HCT116 (cell line): ENCODE results near the gene LCOR. TPM values are rescaled to one million over a fixed set of nuclear protein-coding genes. Genes with fewer than 3 reads are reported as not detected.

ENCODE experiments used
- ATAC-seq: fragments of 200-7000 bp; cut with Tn5 transposase; 2 replicates; pipeline ENCODE4 v1.9.1; 2020; ENCODE audit warnings: mild to moderate bottlenecking, moderate library complexity
- BruUV-seq: library from RNA; stranded (reverse); fragments of 400-500 nt; replicated peaks from 2 replicates; lab custom pipeline; 2021; lab: Mats Ljungman, UMichigan
- CTCF ChIA-PET: fragments of 300-600 bp; sonication (Branson Sonifier 250); formaldehyde crosslinking; loops from one replicate; lab custom pipeline; 2021; ENCODE audit warnings: antibody characterized with exemption; lab: Charles Lee
- POLR2A ChIA-PET: fragments of 300-600, 350-600 bp; sonication (Branson Sonifier 250); formaldehyde crosslinking; loops from one replicate; lab custom pipeline; 2021; ENCODE audit warnings: antibody characterized with exemption; lab: Charles Lee
- RAD21 ChIA-PET, 2 experiments: fragments of 300-600 bp; sonication (Branson Sonifier 250); formaldehyde crosslinking; loops; one replicate each; lab custom pipeline; 2023; ENCODE audit warnings: low total read pairs in 2 of 2; ENCODE audit not compliant: uncharacterized antibody in 2 of 2, unreplicated experiment in 2 of 2, low non-redundant PET in 1 of 2; lab: Charles Lee
- DNase-seq: peaks from one replicate; pipeline ENCODE4 v3.0.0-alpha.2; 2010; ENCODE audit warnings: low read depth, low spot score
- H2AFZ ChIP-seq: fragments of 200-600 bp; shearing (Covaris generic), sonication (generic); 2 replicates; pipeline ENCODE4 v1.6.1; 2017; ENCODE audit warnings: low read depth, mixed run types, mixed read lengths, antibody characterized with exemption, low read length; ENCODE audit not compliant: poor library complexity, severe bottlenecking
- H3K27ac ChIP-seq: 2 replicates; pipeline ENCODE4 v1.5.1; 2012; ENCODE audit warnings: low read depth, low read length
- H3K27me3 ChIP-seq: fragments of 200-600 bp; sonication (generic); 2 replicates; pipeline ENCODE4 v1.6.1; 2016; ENCODE audit warnings: mixed run types, low read length, mixed read lengths; ENCODE audit not compliant: insufficient read depth
- H3K36me3 ChIP-seq, 2 experiments: fragments of 200-500 bp in 1 of 2; fragments of 200-600 bp in 1 of 2; sonication (Bioruptor generic) in 1 of 2; sonication (generic) in 1 of 2; 2 replicates each; pipeline versions ENCODE4 v1.5.1 to v1.6.1; 2014 to 2016; ENCODE audit warnings: low read length in 2 of 2, inconsistent platforms in 1 of 2, mixed read lengths in 1 of 2, mixed run types in 1 of 2; ENCODE audit not compliant: insufficient read depth in 2 of 2, control insufficient read depth in 1 of 2
- H3K4me1 ChIP-seq, 2 experiments: fragments of 200-600 bp in 1 of 2; sonication (generic) in 1 of 2; 2 replicates each; pipeline versions ENCODE4 v1.5.1 to v1.6.1; 2012 to 2017; ENCODE audit warnings: low read length in 2 of 2, inconsistent platforms in 1 of 2, mild to moderate bottlenecking in 1 of 2, mixed read lengths in 1 of 2, mixed run types in 1 of 2, moderate library complexity in 1 of 2; ENCODE audit not compliant: insufficient read depth in 2 of 2, control insufficient read depth in 1 of 2
- H3K4me2 ChIP-seq: fragments of 200-600 bp; sonication (generic); 2 replicates; pipeline ENCODE4 v1.6.1; 2017; ENCODE audit warnings: mixed run types, low read length, mixed read lengths
- H3K4me3 ChIP-seq, 2 experiments: fragments of 200-600 bp in 1 of 2; sonication (generic) in 1 of 2; replicated peaks in 1 of 2; 2 replicates each; pipeline ENCODE4 v1.5.1; 2011 to 2016; ENCODE audit warnings: low read length in 2 of 2, control low read depth in 1 of 2, low read depth in 1 of 2, mild to moderate bottlenecking in 1 of 2, mixed read lengths in 1 of 2, mixed run types in 1 of 2
- H3K79me2 ChIP-seq: fragments of 200-600 bp; sonication (generic); 2 replicates; pipeline ENCODE4 v1.6.1; 2017; ENCODE audit warnings: mild to moderate bottlenecking, mixed run types, low read length, moderate library complexity, mixed read lengths; ENCODE audit not compliant: insufficient read depth
- H3K9ac ChIP-seq: fragments of 200-600 bp; sonication (generic); 2 replicates; pipeline ENCODE4 v1.6.1; 2016; ENCODE audit warnings: low read length, mixed read lengths
- H3K9me2 ChIP-seq: fragments of 200-600 bp; sonication (generic), shearing (Covaris generic); 2 replicates; pipeline ENCODE4 v1.6.1; 2017; ENCODE audit warnings: mixed run types, mild to moderate bottlenecking, moderate library complexity; ENCODE audit not compliant: insufficient read depth
- H3K9me3 ChIP-seq, 2 experiments: fragments of 200-500 bp in 1 of 2; fragments of 200-600 bp in 1 of 2; sonication (Bioruptor generic) in 1 of 2; sonication (generic) in 1 of 2; 2 replicates each; pipeline ENCODE4 v1.6.1; 2014 to 2017; ENCODE audit warnings: low read length in 2 of 2, mixed read lengths in 2 of 2, inconsistent platforms in 1 of 2, low read depth in 1 of 2, mild to moderate bottlenecking in 1 of 2, mixed run types in 1 of 2, moderate library complexity in 1 of 2; ENCODE audit not compliant: control insufficient read depth in 1 of 2, insufficient read depth in 1 of 2
- H4K20me1 ChIP-seq: fragments of 200-600 bp; sonication (generic), shearing (Covaris generic); 2 replicates; pipeline ENCODE4 v1.6.1; 2017; ENCODE audit warnings: mixed run types, mild to moderate bottlenecking, moderate library complexity; ENCODE audit not compliant: insufficient read depth
- EGR1 ChIP-seq: IDR thresholded peaks from 2 replicates; pipeline ENCODE4 v1.6.1; 2012; ENCODE audit warnings: low read depth
- ELF1 ChIP-seq: IDR thresholded peaks from 2 replicates; pipeline ENCODE4 v1.6.1; 2012; ENCODE audit warnings: low read depth, borderline replicate concordance
- EZH2 ChIP-seq: fragments of 200-600 bp; sonication (generic); IDR thresholded peaks from 2 replicates; pipeline ENCODE4 v1.6.1; 2017; ENCODE audit warnings: antibody characterized with exemption, mixed run types
- EZH2phosphoT487 ChIP-seq: fragments of 200-600 bp; IDR thresholded peaks from 2 replicates; pipeline ENCODE4 v1.6.1; 2018; ENCODE audit warnings: antibody characterized with exemption, borderline replicate concordance
- FOSL1 ChIP-seq: IDR thresholded peaks from 2 replicates; pipeline ENCODE4 v1.6.1; 2012; ENCODE audit warnings: low read depth
- JUND ChIP-seq: IDR thresholded peaks from 2 replicates; pipeline ENCODE4 v1.6.1; 2012
- POLR2A ChIP-seq: IDR thresholded peaks from 2 replicates; pipeline ENCODE4 v1.7.0; 2011; ENCODE audit warnings: borderline replicate concordance; ENCODE audit not compliant: insufficient read depth, insufficient read length; ENCODE audit errors: extremely low read depth
- POLR2AphosphoS5 ChIP-seq: IDR thresholded peaks from 2 replicates; pipeline ENCODE4 v1.6.1; 2011; ENCODE audit warnings: mild to moderate bottlenecking, low read depth, low read length, moderate library complexity
- SIN3A ChIP-seq: IDR thresholded peaks from 2 replicates; pipeline ENCODE4 v1.6.1; 2012; ENCODE audit warnings: low read depth
- SP1 ChIP-seq: IDR thresholded peaks from 2 replicates; pipeline ENCODE4 v1.6.1; 2012; ENCODE audit warnings: low read depth
- TCF7L2 ChIP-seq: IDR thresholded peaks from 2 replicates; pipeline ENCODE4 v1.7.0; 2011; ENCODE audit warnings: borderline replicate concordance, inconsistent platforms; ENCODE audit not compliant: insufficient read depth, insufficient read length; ENCODE audit errors: extremely low read depth
- YY1 ChIP-seq: IDR thresholded peaks from 2 replicates; pipeline ENCODE4 v1.6.1; 2011; ENCODE audit warnings: low read length, low read depth, moderate library complexity, mild to moderate bottlenecking; ENCODE audit not compliant: insufficient replicate concordance; ENCODE audit errors: extremely low read depth
- ZFX ChIP-seq: fragments of 450-650 bp; IDR thresholded peaks from 2 replicates; pipeline ENCODE4 v1.6.1; 2017
- ZNF274 ChIP-seq: fragments of 200-500 bp; sonication (Bioruptor generic); IDR thresholded peaks from 2 replicates; pipeline ENCODE4 v1.6.1; 2014; ENCODE audit warnings: mild to moderate bottlenecking, low read depth, low read length, inconsistent platforms
- intact Hi-C: fragments of 100-400 bp; cut with micrococcal nuclease; formaldehyde crosslinking; loops from 2 replicates; pipeline ENCODE4 v1.10.0; 2022
- total RNA-seq: library from RNA; stranded (reverse); gene quantifications from one replicate; pipeline ENCODE4 v1.2.1, GENCODE V29; 2021; ENCODE audit not compliant: unreplicated experiment
- TF ChIP-seq, protein P1 (sequence below): IDR thresholded peaks from 2 replicates; pipeline ENCODE4 v1.6.1; 2011; ENCODE audit warnings: mild to moderate bottlenecking, low read length, moderate library complexity; ENCODE audit not compliant: insufficient replicate concordance; ENCODE audit errors: extremely low read depth
- TF ChIP-seq, protein P2 (sequence below), 3 experiments: fragments of 200-600 bp in 1 of 3; sonication (generic) in 1 of 3; IDR thresholded peaks in 2 of 3; conservative IDR thresholded peaks in 1 of 3; 2 replicates each; pipeline ENCODE4 v1.5.1; 2012 to 2017; ENCODE audit warnings: low read depth in 2 of 3, low read length in 2 of 3, antibody characterized with exemption in 1 of 3, borderline replicate concordance in 1 of 3, control low read depth in 1 of 3, mild to moderate bottlenecking in 1 of 3, mixed read lengths in 1 of 3, mixed run types in 1 of 3, moderate library complexity in 1 of 3; ENCODE audit not compliant: insufficient read depth in 1 of 3
- TF ChIP-seq, protein P3 (sequence below): IDR thresholded peaks from 2 replicates; pipeline ENCODE4 v1.6.1; 2012
- TF ChIP-seq, protein P4 (sequence below): IDR thresholded peaks from 2 replicates; pipeline ENCODE4 v1.6.1; 2012; ENCODE audit warnings: low read depth

LCOR gene
- total RNA-seq, 1 experiment from 2014 or later, result 59.9 TPM

DNA sequence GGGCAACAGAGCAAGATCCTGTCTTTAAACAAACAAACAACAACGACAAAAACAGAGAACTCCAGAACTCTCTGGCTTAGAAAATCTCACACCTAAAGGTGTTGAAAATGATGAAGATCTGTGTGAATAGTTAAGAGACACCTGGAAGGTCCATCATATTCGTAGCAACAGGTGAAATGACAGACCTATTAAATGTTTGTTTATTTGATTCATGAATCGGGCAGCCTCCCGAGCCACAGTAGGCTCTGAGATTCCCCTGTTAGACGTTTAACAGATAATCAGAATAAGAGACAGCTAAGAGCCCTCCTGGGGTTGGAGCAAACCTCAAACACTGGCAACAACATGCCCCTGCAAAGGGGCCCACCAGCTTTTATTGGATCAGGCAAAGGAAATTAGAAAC, 103.7 kb downstream of the LCOR start:
- BruUV-seq, result no TSS peak
- no peak for DNase-seq

More for the DNA sequence above, 103.7 kb downstream of the LCOR start:
- H3K36me3 ChIP-seq, result no peaks in the 10 kb centered on the region
- TF ChIP-seq FOSL1 (no peak), EGR1 (no peak), YY1 (no peak), ZFX (no peak), EZH2phosphoT487 (no peak), SP1 (no peak), EZH2 (no peak), POLR2AphosphoS5 (no peak), POLR2A (no peak), SIN3A (no peak), JUND (no peak), TCF7L2 (no peak), ELF1 (no peak), ZNF274 (no peak)
- TF ChIP-seq, protein P1, sequence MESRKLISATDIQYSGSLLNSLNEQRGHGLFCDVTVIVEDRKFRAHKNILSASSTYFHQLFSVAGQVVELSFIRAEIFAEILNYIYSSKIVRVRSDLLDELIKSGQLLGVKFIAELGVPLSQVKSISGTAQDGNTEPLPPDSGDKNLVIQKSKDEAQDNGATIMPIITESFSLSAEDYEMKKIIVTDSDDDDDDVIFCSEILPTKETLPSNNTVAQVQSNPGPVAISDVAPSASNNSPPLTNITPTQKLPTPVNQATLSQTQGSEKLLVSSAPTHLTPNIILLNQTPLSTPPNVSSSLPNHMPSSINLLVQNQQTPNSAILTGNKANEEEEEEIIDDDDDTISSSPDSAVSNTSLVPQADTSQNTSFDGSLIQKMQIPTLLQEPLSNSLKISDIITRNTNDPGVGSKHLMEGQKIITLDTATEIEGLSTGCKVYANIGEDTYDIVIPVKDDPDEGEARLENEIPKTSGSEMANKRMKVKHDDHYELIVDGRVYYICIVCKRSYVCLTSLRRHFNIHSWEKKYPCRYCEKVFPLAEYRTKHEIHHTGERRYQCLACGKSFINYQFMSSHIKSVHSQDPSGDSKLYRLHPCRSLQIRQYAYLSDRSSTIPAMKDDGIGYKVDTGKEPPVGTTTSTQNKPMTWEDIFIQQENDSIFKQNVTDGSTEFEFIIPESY, result no peak
- TF ChIP-seq, protein P2, sequence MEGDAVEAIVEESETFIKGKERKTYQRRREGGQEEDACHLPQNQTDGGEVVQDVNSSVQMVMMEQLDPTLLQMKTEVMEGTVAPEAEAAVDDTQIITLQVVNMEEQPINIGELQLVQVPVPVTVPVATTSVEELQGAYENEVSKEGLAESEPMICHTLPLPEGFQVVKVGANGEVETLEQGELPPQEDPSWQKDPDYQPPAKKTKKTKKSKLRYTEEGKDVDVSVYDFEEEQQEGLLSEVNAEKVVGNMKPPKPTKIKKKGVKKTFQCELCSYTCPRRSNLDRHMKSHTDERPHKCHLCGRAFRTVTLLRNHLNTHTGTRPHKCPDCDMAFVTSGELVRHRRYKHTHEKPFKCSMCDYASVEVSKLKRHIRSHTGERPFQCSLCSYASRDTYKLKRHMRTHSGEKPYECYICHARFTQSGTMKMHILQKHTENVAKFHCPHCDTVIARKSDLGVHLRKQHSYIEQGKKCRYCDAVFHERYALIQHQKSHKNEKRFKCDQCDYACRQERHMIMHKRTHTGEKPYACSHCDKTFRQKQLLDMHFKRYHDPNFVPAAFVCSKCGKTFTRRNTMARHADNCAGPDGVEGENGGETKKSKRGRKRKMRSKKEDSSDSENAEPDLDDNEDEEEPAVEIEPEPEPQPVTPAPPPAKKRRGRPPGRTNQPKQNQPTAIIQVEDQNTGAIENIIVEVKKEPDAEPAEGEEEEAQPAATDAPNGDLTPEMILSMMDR (IDR thresholded peaks at IDR 0.05 in 2 of 3, conservative IDR thresholded peaks at IDR 0.05 in 1 of 3; ENCODE audit: borderline replicate concordance in 1 of 3, insufficient read depth in 1 of 3, low read depth in 2 of 3, low read length in 2 of 3), result no peak
- TF ChIP-seq, protein P3, sequence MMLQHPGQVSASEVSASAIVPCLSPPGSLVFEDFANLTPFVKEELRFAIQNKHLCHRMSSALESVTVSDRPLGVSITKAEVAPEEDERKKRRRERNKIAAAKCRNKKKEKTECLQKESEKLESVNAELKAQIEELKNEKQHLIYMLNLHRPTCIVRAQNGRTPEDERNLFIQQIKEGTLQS, result no peak
- TF ChIP-seq, protein P4, sequence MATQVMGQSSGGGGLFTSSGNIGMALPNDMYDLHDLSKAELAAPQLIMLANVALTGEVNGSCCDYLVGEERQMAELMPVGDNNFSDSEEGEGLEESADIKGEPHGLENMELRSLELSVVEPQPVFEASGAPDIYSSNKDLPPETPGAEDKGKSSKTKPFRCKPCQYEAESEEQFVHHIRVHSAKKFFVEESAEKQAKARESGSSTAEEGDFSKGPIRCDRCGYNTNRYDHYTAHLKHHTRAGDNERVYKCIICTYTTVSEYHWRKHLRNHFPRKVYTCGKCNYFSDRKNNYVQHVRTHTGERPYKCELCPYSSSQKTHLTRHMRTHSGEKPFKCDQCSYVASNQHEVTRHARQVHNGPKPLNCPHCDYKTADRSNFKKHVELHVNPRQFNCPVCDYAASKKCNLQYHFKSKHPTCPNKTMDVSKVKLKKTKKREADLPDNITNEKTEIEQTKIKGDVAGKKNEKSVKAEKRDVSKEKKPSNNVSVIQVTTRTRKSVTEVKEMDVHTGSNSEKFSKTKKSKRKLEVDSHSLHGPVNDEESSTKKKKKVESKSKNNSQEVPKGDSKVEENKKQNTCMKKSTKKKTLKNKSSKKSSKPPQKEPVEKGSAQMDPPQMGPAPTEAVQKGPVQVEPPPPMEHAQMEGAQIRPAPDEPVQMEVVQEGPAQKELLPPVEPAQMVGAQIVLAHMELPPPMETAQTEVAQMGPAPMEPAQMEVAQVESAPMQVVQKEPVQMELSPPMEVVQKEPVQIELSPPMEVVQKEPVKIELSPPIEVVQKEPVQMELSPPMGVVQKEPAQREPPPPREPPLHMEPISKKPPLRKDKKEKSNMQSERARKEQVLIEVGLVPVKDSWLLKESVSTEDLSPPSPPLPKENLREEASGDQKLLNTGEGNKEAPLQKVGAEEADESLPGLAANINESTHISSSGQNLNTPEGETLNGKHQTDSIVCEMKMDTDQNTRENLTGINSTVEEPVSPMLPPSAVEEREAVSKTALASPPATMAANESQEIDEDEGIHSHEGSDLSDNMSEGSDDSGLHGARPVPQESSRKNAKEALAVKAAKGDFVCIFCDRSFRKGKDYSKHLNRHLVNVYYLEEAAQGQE, result no peak
- H2AFZ ChIP-seq, result no peak overlapping the region
- H3K4me1 ChIP-seq, result no peaks in the 10 kb centered on the region
- H3K4me3 ChIP-seq, result no peak overlapping the region
- no peak overlapping the region for H3K9ac ChIP-seq
- no peaks in the 10 kb centered on the region for H3K27me3 ChIP-seq
- no peak for ATAC-seq
- ChIA-PET RAD21 (no interaction called here), CTCF (no interaction called here), POLR2A (no interaction called here)
- intact Hi-C loops, result loop anchor here (2.0 kb wide), 1 partner anchor 55 kb away; no protein-coding TSS in a partner anchor
- H3K4me2 ChIP-seq, result no peak overlapping the region
- H3K27ac ChIP-seq, result no peak overlapping the region
- H3K9me3 ChIP-seq, result no peaks in the 10 kb centered on the region
- H3K79me2 ChIP-seq, result 0 out of 2 replicates have a peak, but pooled peaks cover 4% of the 10 kb centered on the region
- no peaks in the 10 kb centered on the region for H3K9me2 ChIP-seq
- no peaks in the 10 kb centered on the region for H4K20me1 ChIP-seq
